Measurements from ENCODE around the gene HSPD1.

HSPD1 gene

GRCh38 chr2:197450465-197450864, 49.2 kb downstream of the HSPD1 start:
- no peak for DNase-seq (ENCODE audit: low read depth)
- no peak for TF ChIP-seq CTCF (conservative IDR thresholded peaks at IDR 0.05; ENCODE audit: control insufficient read depth, insufficient read depth, low read depth, low read length)
- H3K4me3 ChIP-seq (ENCODE audit: control insufficient read depth, low read depth, low read length): no peak overlapping the region

DNA sequence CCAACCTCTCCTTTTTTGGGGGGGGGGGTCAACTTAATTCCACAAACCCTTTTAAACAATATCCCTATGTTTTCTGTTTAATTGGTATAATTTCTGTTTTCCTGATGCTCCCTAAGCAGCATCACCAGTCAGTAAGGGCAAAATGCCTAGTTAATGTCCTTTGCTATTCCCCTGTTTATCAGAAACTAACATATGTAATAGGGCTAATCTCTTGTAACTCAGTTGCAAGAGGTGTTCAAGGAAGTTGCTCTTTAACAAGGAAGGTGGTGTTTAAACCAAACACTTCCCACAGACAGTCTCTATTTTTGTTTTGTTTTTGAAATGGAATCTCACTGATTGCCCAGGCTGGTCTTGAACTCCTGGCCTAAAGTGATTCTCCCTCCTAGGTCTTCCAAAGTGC, 52.8 kb downstream of the HSPD1 start:
- H3K4me3 ChIP-seq (ENCODE audit: control insufficient read depth, low read depth, low read length): no peak overlapping the region
- no peak for TF ChIP-seq CTCF (conservative IDR thresholded peaks at IDR 0.05; ENCODE audit: control insufficient read depth, insufficient read depth, low read depth, low read length)
- no peak for DNase-seq (ENCODE audit: low read depth)

DNA sequence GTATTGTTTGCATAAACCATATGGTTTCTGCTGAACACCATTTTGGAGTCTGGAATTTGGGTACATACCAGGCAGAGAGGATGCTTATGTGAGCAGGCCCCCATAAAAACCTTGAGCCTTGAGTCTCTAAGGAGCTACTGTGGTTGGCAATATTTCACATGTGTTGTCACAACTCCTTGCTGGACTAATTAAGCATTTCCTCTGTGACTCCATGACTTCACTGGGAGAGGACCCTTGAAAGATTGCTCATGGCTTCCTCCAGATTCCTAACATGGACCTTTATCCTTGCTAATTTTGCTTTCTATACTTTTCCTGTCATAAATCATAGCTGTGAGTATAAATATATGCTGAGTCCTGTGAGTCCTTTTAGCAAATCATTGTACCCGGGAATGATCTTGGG, 53.9 kb downstream of the HSPD1 start:
- peak; percentile 41 for DNase-seq (ENCODE audit: low read depth)
- TF ChIP-seq CTCF (conservative IDR thresholded peaks at IDR 0.05; ENCODE audit: control insufficient read depth, insufficient read depth, low read depth, low read length): no peak
- no peak overlapping the region for H3K4me3 ChIP-seq (ENCODE audit: control insufficient read depth, low read depth, low read length)

DNA sequence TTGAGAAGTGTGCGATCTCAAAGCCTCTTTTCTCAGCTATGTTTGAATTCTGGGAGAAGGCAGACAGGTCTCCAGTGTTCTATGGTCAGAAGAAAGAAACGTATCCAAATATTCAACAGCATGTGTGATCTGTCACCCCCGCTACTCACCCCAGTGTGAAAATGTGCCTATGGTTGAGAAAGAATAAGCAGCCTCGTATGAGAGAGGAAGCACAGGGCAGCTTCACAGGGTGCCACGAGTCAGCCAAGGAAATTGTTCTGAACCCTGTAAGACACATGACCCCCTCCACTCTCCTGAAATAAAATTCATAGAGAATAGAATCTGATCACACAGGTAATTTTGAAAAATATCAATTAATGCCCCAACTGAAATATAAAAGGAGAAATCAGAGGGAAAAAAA, 56.8 kb downstream of the HSPD1 start:
- no peak for TF ChIP-seq CTCF (conservative IDR thresholded peaks at IDR 0.05; ENCODE audit: control insufficient read depth, insufficient read depth, low read depth, low read length)
- DNase-seq (ENCODE audit: low read depth): no peak

DNA sequence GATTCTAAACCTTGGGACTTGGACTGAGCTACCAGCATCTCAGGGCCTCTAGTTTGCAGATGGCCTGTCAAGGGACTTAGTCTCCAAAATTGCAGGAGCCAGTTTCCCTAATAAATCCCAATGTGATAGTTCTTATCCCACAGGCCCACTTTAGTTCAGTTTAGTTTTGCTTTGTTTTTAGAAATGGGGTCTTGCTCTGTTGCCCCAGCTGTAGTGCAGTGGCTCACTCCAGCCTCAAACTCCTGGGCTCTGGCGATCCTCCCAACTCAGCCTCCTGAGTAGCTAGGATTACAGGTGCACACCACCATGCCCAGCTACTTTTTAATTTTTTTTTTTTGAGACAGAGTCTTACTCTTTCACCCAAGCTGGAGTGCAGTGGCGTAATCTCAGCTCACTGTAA, 62.3 kb downstream of the HSPD1 start:
- DNase-seq (ENCODE audit: low read depth): no peak
- no peak for TF ChIP-seq CTCF (conservative IDR thresholded peaks at IDR 0.05; ENCODE audit: control insufficient read depth, insufficient read depth, low read depth, low read length)
- no peak overlapping the region for H3K4me3 ChIP-seq (ENCODE audit: control insufficient read depth, low read depth, low read length)

More for the DNA sequence above, 56.8 kb downstream of the HSPD1 start:
- no peak overlapping the region for H3K4me3 ChIP-seq (ENCODE audit: control insufficient read depth, low read depth, low read length)
